Amygdala (tissue), 56 donors: ENCODE results near the gene KCNC4.
A peak's percentile ranks its signal among the peaks of the same experiment; 100 is the strongest.

Experiments
- DNase-seq, 56 donors: peaks; one replicate each; lab custom pipeline; 2025; lab: John Stamatoyannopoulos, UW

The KCNC4 gene

GRCh38 chr1:110225756-110226404 is 15.8 kb downstream of the KCNC4 start:
- DNase-seq: no peak

GRCh38 chr1:110227774-110228173 is 17.7 kb downstream of the KCNC4 start:
- DNase-seq: peak in 11 of 56 donors; percentile 10 to 50 (median 28)

- DNase-seq: no peak
Measured at GRCh38 chr1:110228381-110228780, 18.3 kb downstream of the KCNC4 start.

GRCh38 chr1:110228869-110229268 is 18.8 kb downstream of the KCNC4 start:
- no peak for DNase-seq

- DNase-seq: peak in 16 of 56 donors; percentile 14 to 68 (median 42)
Measured at GRCh38 chr1:110229348-110230001, 19.4 kb downstream of the KCNC4 start.

GRCh38 chr1:110230381-110231199 is 20.5 kb downstream of the KCNC4 start:
- DNase-seq: no peak

GRCh38 chr1:110233861-110234260 is 23.7 kb downstream of the KCNC4 start:
- no peak for DNase-seq

- DNase-seq: no peak
Measured at GRCh38 chr1:110234691-110235090, 24.6 kb downstream of the KCNC4 start.

- DNase-seq: no peak
Measured at GRCh38 chr1:110235181-110235833, 25.2 kb downstream of the KCNC4 start.

- no peak for DNase-seq
Measured at GRCh38 chr1:110235834-110236682, 25.9 kb downstream of the KCNC4 start.

- DNase-seq: peak in 8 of 56 donors; percentile 13 to 45 (median 27)
Measured at GRCh38 chr1:110237386-110238152, 27.5 kb downstream of the KCNC4 start.

- no peak for DNase-seq
Measured at GRCh38 chr1:110239441-110240430, 29.6 kb downstream of the KCNC4 start.

- no peak for DNase-seq
Measured at GRCh38 chr1:110240476-110241210, 30.5 kb downstream of the KCNC4 start.

GRCh38 chr1:110241516-110241915 is 31.4 kb downstream of the KCNC4 start:
- DNase-seq: no peak

GRCh38 chr1:110242062-110242461 is 31.9 kb downstream of the KCNC4 start:
- DNase-seq: no peak

- DNase-seq: no peak
Measured at GRCh38 chr1:110242731-110243130, 32.6 kb downstream of the KCNC4 start.

- no peak for DNase-seq
Measured at GRCh38 chr1:110243146-110243545, 33.0 kb downstream of the KCNC4 start.
